Trophoblast cell (in vitro differentiated cells and primary cell): Measurements from ENCODE around the gene USP48.
A peak's percentile ranks its signal among the peaks of the same experiment; 100 is the strongest.

Experiments used
- DNase-seq, 2 donors: peaks; one replicate each; pipeline ENCODE4 v3.0.0-alpha.2; 2016
- H2AFZ ChIP-seq: 2 replicates; pipeline ENCODE4 v1.6.1; 2013; ENCODE audit warnings: low read length, moderate library complexity, mild to moderate bottlenecking; ENCODE audit not compliant: insufficient read depth, poor library complexity
- H2AK5ac ChIP-seq: 2 replicates; pipeline ENCODE4 v1.6.1; 2013; ENCODE audit warnings: mild to moderate bottlenecking, low read length
- H2BK120ac ChIP-seq: 2 replicates; pipeline ENCODE4 v1.6.1; 2013; ENCODE audit warnings: low read length, mild to moderate bottlenecking, moderate library complexity; ENCODE audit not compliant: insufficient read depth, poor library complexity
- H2BK12ac ChIP-seq: 2 replicates; pipeline ENCODE4 v1.6.1; 2013; ENCODE audit warnings: mild to moderate bottlenecking, low read length, moderate library complexity
- H2BK5ac ChIP-seq: 2 replicates; pipeline ENCODE4 v1.6.1; 2013; ENCODE audit warnings: low read length, low read depth, moderate library complexity, mild to moderate bottlenecking; ENCODE audit not compliant: poor library complexity
- H3K14ac ChIP-seq: 2 replicates; pipeline ENCODE4 v1.6.1; 2013; ENCODE audit warnings: mild to moderate bottlenecking, low read length
- H3K18ac ChIP-seq: 2 replicates; pipeline ENCODE4 v1.6.1; 2013; ENCODE audit warnings: mild to moderate bottlenecking, low read length
- H3K23ac ChIP-seq: 2 replicates; pipeline ENCODE4 v1.6.1; 2013; ENCODE audit warnings: low read length
- H3K27ac ChIP-seq: 2 replicates; pipeline ENCODE4 v1.5.1; 2013; ENCODE audit warnings: low read depth, mild to moderate bottlenecking, inconsistent platforms, low read length, moderate library complexity
- H3K27me3 ChIP-seq: 2 replicates; pipeline ENCODE4 v1.6.1; 2013; ENCODE audit warnings: inconsistent platforms, mild to moderate bottlenecking, low read length, moderate library complexity; ENCODE audit not compliant: insufficient read depth
- H3K36me3 ChIP-seq, 2 experiments: 1 replicate in 1 of 2; 2 replicates in 1 of 2; pipeline ENCODE4 v1.6.1; 2013; ENCODE audit warnings: low read length in 2 of 2, mild to moderate bottlenecking in 2 of 2, moderate library complexity in 1 of 2; ENCODE audit not compliant: insufficient read depth in 2 of 2, control insufficient read depth in 1 of 2
- H3K4ac ChIP-seq: 2 replicates; pipeline ENCODE4 v1.6.1; 2013; ENCODE audit warnings: low read depth, mild to moderate bottlenecking, low read length, moderate library complexity
- H3K4me1 ChIP-seq, 2 experiments: 1 replicate in 1 of 2; 2 replicates in 1 of 2; pipeline ENCODE4 v1.6.1; 2013; ENCODE audit warnings: low read length in 2 of 2, mild to moderate bottlenecking in 2 of 2, moderate library complexity in 1 of 2; ENCODE audit not compliant: insufficient read depth in 2 of 2, control insufficient read depth in 1 of 2
- H3K4me2 ChIP-seq: 2 replicates; pipeline ENCODE4 v1.6.1; 2013; ENCODE audit warnings: inconsistent platforms, mild to moderate bottlenecking, low read length, moderate library complexity
- H3K4me3 ChIP-seq: 2 replicates; pipeline ENCODE4 v1.5.1; 2013; ENCODE audit warnings: mild to moderate bottlenecking, low read depth, low read length, inconsistent platforms
- H3K79me1 ChIP-seq: one replicate; pipeline ENCODE4 v1.6.1; 2013; ENCODE audit warnings: low read length
- H3K79me2 ChIP-seq: 2 replicates; pipeline ENCODE4 v1.6.1; 2013; ENCODE audit warnings: low read length, mild to moderate bottlenecking; ENCODE audit not compliant: control insufficient read depth, insufficient read depth, poor library complexity
- H3K9ac ChIP-seq: 2 replicates; pipeline ENCODE4 v1.6.1; 2013; ENCODE audit warnings: mild to moderate bottlenecking, low read length
- H3K9me3 ChIP-seq: 2 replicates; pipeline ENCODE4 v1.6.1; 2013; ENCODE audit warnings: low read depth, mild to moderate bottlenecking, control low read depth, inconsistent platforms, low read length; ENCODE audit not compliant: insufficient read depth
- H4K12ac ChIP-seq: 2 replicates; pipeline ENCODE4 v1.6.1; 2013; ENCODE audit warnings: low read depth, mild to moderate bottlenecking, low read length, moderate library complexity
- H4K8ac ChIP-seq: 2 replicates; pipeline ENCODE4 v1.6.1; 2013; ENCODE audit warnings: low read depth, mild to moderate bottlenecking, low read length, moderate library complexity
- H4K91ac ChIP-seq: one replicate; pipeline ENCODE4 v1.6.1; 2013; ENCODE audit warnings: low read depth, mild to moderate bottlenecking, low read length, moderate library complexity
- WGBS: extraction: QIAGEN DNeasy Blood & Tissue Kit; methylation state at CpG from one replicate; pipeline ENCODE4 v1.1.7; 2013; ENCODE audit warnings: missing lambda C conversion rate; ENCODE audit not compliant: insufficient read length, insufficient coverage; ENCODE audit errors: extremely low coverage; 5-methylcytosine and 5-hydroxymethylcytosine counted together

USP48 gene

GRCh38 chr1:21691739-21692138 is 91.2 kb downstream of the USP48 start:
- H3K9me3 ChIP-seq, result peaks cover 1% of the 10 kb centered on the region
- H3K9ac ChIP-seq, result no peak overlapping the region

GRCh38 chr1:21689661-21690372 is 93.1 kb downstream of the USP48 start:
- H3K4me3 ChIP-seq, result no peak overlapping the region
- peak; percentile 66 to 69 for DNase-seq
- H2BK12ac ChIP-seq, result no peak overlapping the region
- H3K18ac ChIP-seq, result no peak overlapping the region
- no peak overlapping the region for H3K14ac ChIP-seq
- H2BK5ac ChIP-seq, result no peak overlapping the region
- no peak overlapping the region for H3K27ac ChIP-seq
- no peaks in the 10 kb centered on the region for H3K27me3 ChIP-seq
- H2AFZ ChIP-seq, result no peak overlapping the region
- H4K8ac ChIP-seq, result no peak overlapping the region
- no peaks in the 10 kb centered on the region for H3K4me1 ChIP-seq
- H4K12ac ChIP-seq, result no peak overlapping the region
- no peak overlapping the region for H3K23ac ChIP-seq
- H3K79me2 ChIP-seq, result no peaks in the 10 kb centered on the region
- H2BK120ac ChIP-seq, result no peak overlapping the region
- peaks cover 18 to 38% of the 10 kb centered on the region in 2 experiments for H3K36me3 ChIP-seq
- no peak overlapping the region for H4K91ac ChIP-seq
- H3K4me2 ChIP-seq, result no peak overlapping the region
- H3K4ac ChIP-seq, result no peak overlapping the region
- no peaks in the 10 kb centered on the region for H3K79me1 ChIP-seq
- no peaks in the 10 kb centered on the region for H3K9me3 ChIP-seq
- no peak overlapping the region for H2AK5ac ChIP-seq
- no CpG with 5 or more reads among the region's 6 CpGs for WGBS
- H3K9ac ChIP-seq, result no peak overlapping the region

More at GRCh38 chr1:21691739-21692138, 91.2 kb downstream of the USP48 start:
- H3K27ac ChIP-seq, result no peak overlapping the region
- no peaks in the 10 kb centered on the region for H3K4me1 ChIP-seq
- peaks cover 18 to 28% of the 10 kb centered on the region in 2 experiments for H3K36me3 ChIP-seq
- H2BK120ac ChIP-seq, result no peak overlapping the region
- no peak overlapping the region for H3K23ac ChIP-seq
- H2BK12ac ChIP-seq, result no peak overlapping the region
- no peak overlapping the region for H4K12ac ChIP-seq
- H3K4ac ChIP-seq, result no peak overlapping the region
- no peaks in the 10 kb centered on the region for H3K79me1 ChIP-seq
- H2BK5ac ChIP-seq, result no peak overlapping the region
- H3K14ac ChIP-seq, result no peak overlapping the region
- H2AFZ ChIP-seq, result no peak overlapping the region
- no peak overlapping the region for H4K91ac ChIP-seq
- no peak overlapping the region for H3K18ac ChIP-seq
- no CpG with 5 or more reads among the region's 3 CpGs for WGBS
- no peak overlapping the region for H2AK5ac ChIP-seq
- H3K79me2 ChIP-seq, result no peaks in the 10 kb centered on the region
- H3K4me3 ChIP-seq, result no peak overlapping the region
- peak in 1 of 2 donors; percentile 61 for DNase-seq
- no peak overlapping the region for H4K8ac ChIP-seq
- no peaks in the 10 kb centered on the region for H3K27me3 ChIP-seq
- no peak overlapping the region for H3K4me2 ChIP-seq

GRCh38 chr1:21687081-21687529 is 95.8 kb downstream of the USP48 start:
- Histone ChIP-seq H3K79me2 (no peaks in the 10 kb centered on the region), H3K4ac (no peak overlapping the region), H3K4me3 (no peak overlapping the region), H3K27me3 (no peaks in the 10 kb centered on the region), H3K4me2 (no peak overlapping the region), H3K9ac (no peak overlapping the region), H4K91ac (no peak overlapping the region), H2AFZ (no peak overlapping the region), H3K9me3 (no peaks in the 10 kb centered on the region), H4K8ac (no peak overlapping the region), H4K12ac (no peak overlapping the region), H3K27ac (no peak overlapping the region), H2BK120ac (no peak overlapping the region), H3K23ac (no peak overlapping the region), H2AK5ac (no peak overlapping the region), H3K36me3 (peaks cover 18 to 29% of the 10 kb centered on the region in 2 experiments), H2BK5ac (no peak overlapping the region), H3K79me1 (no peaks in the 10 kb centered on the region), H3K18ac (no peak overlapping the region), H2BK12ac (no peak overlapping the region), H3K14ac (no peak overlapping the region), H3K4me1 (no peaks in the 10 kb centered on the region)
- no peak for DNase-seq
- 100% methylated on average over 1 of the region's 2 CpGs for WGBS

GRCh38 chr1:21685946-21686678 is 96.8 kb downstream of the USP48 start:
- H3K27me3 ChIP-seq, result no peaks in the 10 kb centered on the region
- H3K23ac ChIP-seq, result no peak overlapping the region
- no peak overlapping the region for H4K8ac ChIP-seq
- no peak overlapping the region for H2AFZ ChIP-seq
- no peak overlapping the region for H3K4ac ChIP-seq
- no peak overlapping the region for H3K4me3 ChIP-seq
- H3K4me1 ChIP-seq, result no peaks in the 10 kb centered on the region
- H3K18ac ChIP-seq, result no peak overlapping the region
- no peak overlapping the region for H3K14ac ChIP-seq
- no peak overlapping the region for H2BK12ac ChIP-seq
- H3K9me3 ChIP-seq, result no peaks in the 10 kb centered on the region
- H3K9ac ChIP-seq, result no peak overlapping the region
- H2AK5ac ChIP-seq, result no peak overlapping the region
- H3K79me1 ChIP-seq, result no peaks in the 10 kb centered on the region
- no peak overlapping the region for H2BK120ac ChIP-seq
- WGBS, result no CpG with 5 or more reads among the region's 4 CpGs
- DNase-seq, result no peak
- peaks cover 17 to 32% of the 10 kb centered on the region in 2 experiments for H3K36me3 ChIP-seq
- no peak overlapping the region for H2BK5ac ChIP-seq
- H3K79me2 ChIP-seq, result no peaks in the 10 kb centered on the region
- no peak overlapping the region for H3K27ac ChIP-seq
- H3K4me2 ChIP-seq, result no peak overlapping the region
- H4K12ac ChIP-seq, result no peak overlapping the region
- no peak overlapping the region for H4K91ac ChIP-seq
